Ishikawa (cell line): ENCODE measurements around the gene IDH3A.

ENCODE experiments used
- CEBPB ChIP-seq: IDR thresholded peaks from 2 replicates; pipeline ENCODE4 v1.6.1; 2012
- EGR1 ChIP-seq: IDR thresholded peaks from 2 replicates; pipeline ENCODE4 v1.6.1; 2012
- EP300 ChIP-seq: IDR thresholded peaks from 2 replicates; pipeline ENCODE4 v1.6.1; 2012; ENCODE audit warnings: borderline replicate concordance
- FOXM1 ChIP-seq: IDR thresholded peaks from 2 replicates; pipeline ENCODE4 v1.6.1; 2012; ENCODE audit warnings: low read depth, borderline replicate concordance
- MAX ChIP-seq: IDR thresholded peaks from 2 replicates; pipeline ENCODE4 v1.6.1; 2012
- RAD21 ChIP-seq: IDR thresholded peaks from 2 replicates; pipeline ENCODE4 v1.6.1; 2012; ENCODE audit warnings: low read depth
- REST ChIP-seq: IDR thresholded peaks from 2 replicates; pipeline ENCODE4 v1.6.1; 2012; ENCODE audit warnings: low read depth, mild to moderate bottlenecking

DNA sequence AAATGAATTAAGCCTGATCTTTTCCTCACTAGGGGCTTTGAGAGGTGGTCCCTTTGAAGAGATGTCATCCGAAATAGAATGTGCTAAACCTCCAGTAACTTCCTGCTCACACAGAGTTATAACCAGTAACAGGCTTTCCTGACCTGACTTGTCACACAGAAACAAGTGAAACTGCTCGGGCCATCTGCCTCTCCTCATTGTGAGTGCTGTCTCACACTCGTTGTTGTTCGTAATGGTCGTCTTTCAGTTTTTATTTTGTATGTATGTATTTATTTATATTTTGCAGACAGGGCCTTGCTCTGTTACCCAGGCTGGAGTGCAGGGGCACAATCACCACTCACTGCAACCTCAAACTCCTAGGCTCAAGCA lies 61.2 kb downstream of the IDH3A start:
- no peak for TF ChIP-seq MAX
- TF ChIP-seq REST: no peak
- TF ChIP-seq RAD21: no peak
- TF ChIP-seq EP300: no peak
- no peak for TF ChIP-seq EGR1
- no peak for TF ChIP-seq CEBPB
- no peak for TF ChIP-seq FOXM1
